Left ventricle myocardium inferior (tissue), 1 donor: ENCODE results near the gene EPHA3. TPM values are rescaled to one million over a fixed set of nuclear protein-coding genes. Genes with fewer than 3 reads are reported as not detected.

Source experiments
- DNase-seq: peaks from one replicate; pipeline ENCODE4 v3.0.0-alpha.2; 2020
- H3K27ac ChIP-seq: fragments of 200-600 bp; replicated peaks from 2 replicates; pipeline ENCODE4 v1.8.0; 2021
- H3K27me3 ChIP-seq: fragments of 200-600 bp; 2 replicates; pipeline ENCODE4 v1.8.0; 2021; ENCODE audit warnings: low read depth
- H3K36me3 ChIP-seq: fragments of 200-600 bp; 2 replicates; pipeline ENCODE4 v1.8.0; 2021
- H3K4me1 ChIP-seq: fragments of 200-600 bp; 2 replicates; pipeline ENCODE4 v1.8.0; 2021
- H3K4me3 ChIP-seq: fragments of 200-600 bp; 2 replicates; pipeline ENCODE4 v1.8.0; 2021; ENCODE audit warnings: mild to moderate bottlenecking, moderate library complexity
- H3K9me3 ChIP-seq: fragments of 200-600 bp; replicated peaks from 2 replicates; pipeline ENCODE4 v1.8.0; 2021
- CTCF ChIP-seq: fragments of 200-600 bp; IDR thresholded peaks from 2 replicates; pipeline ENCODE4 v1.8.0; 2021; ENCODE audit warnings: antibody characterized with exemption, mild to moderate bottlenecking, borderline replicate concordance
- intact Hi-C: fragments of 100-400 bp; cut with micrococcal nuclease; formaldehyde crosslinking; loops from one replicate; pipeline ENCODE4 v1.11.0; 2022
- total RNA-seq: library from RNA; stranded (reverse); fragmentation: NEBNext Ultra II Directional; extraction: Animal tissue kit (Norgen Biotek cat#: 25700); gene quantifications from one replicate; pipeline ENCODE4 v1.2.1, GENCODE V29; 2021
- donor health status: DM: no; HTN: yes; CAD: no; lungs with severe emphysema.

Gene EPHA3
- total RNA-seq, 1 donor from 2014 or later: 3.5 TPM

- no peaks in the 10 kb centered on the region for H3K27me3 ChIP-seq
- no peak overlapping the region for H3K4me3 ChIP-seq
- DNase-seq: no peak
- TF ChIP-seq CTCF: no peak
- no peaks in the 10 kb centered on the region for H3K9me3 ChIP-seq
- no peaks in the 10 kb centered on the region for H3K4me1 ChIP-seq
- H3K36me3 ChIP-seq: no peaks in the 10 kb centered on the region
- intact Hi-C loops: no loop called here
- H3K27ac ChIP-seq: no peak overlapping the region
These were observed 149.5 kb downstream of the EPHA3 start for GRCh38 chr3:89256882-89257281.

GRCh38 chr3:89260721-89261120, 153.3 kb downstream of the EPHA3 start:
- Histone ChIP-seq H3K27ac (no peak overlapping the region), H3K36me3 (no peaks in the 10 kb centered on the region), H3K4me3 (no peak overlapping the region), H3K9me3 (no peaks in the 10 kb centered on the region), H3K27me3 (no peaks in the 10 kb centered on the region), H3K4me1 (no peaks in the 10 kb centered on the region)
- no peak for TF ChIP-seq CTCF
- DNase-seq: no peak
- intact Hi-C loops: no loop called here

- no peak for TF ChIP-seq CTCF
- H3K36me3 ChIP-seq: no peaks in the 10 kb centered on the region
- no peaks in the 10 kb centered on the region for H3K27me3 ChIP-seq
- H3K9me3 ChIP-seq: no peaks in the 10 kb centered on the region
- no peaks in the 10 kb centered on the region for H3K4me1 ChIP-seq
- no peak overlapping the region for H3K4me3 ChIP-seq
- no peak overlapping the region for H3K27ac ChIP-seq
- intact Hi-C loops: no loop called here
- no peak for DNase-seq
These were observed 154.3 kb downstream of the EPHA3 start for GRCh38 chr3:89261673-89262072.

GRCh38 chr3:89262309-89262929, 155.0 kb downstream of the EPHA3 start:
- no peak overlapping the region for H3K4me3 ChIP-seq
- no peaks in the 10 kb centered on the region for H3K36me3 ChIP-seq
- no peaks in the 10 kb centered on the region for H3K9me3 ChIP-seq
- no peaks in the 10 kb centered on the region for H3K27me3 ChIP-seq
- intact Hi-C loops: no loop called here
- no peak for TF ChIP-seq CTCF
- H3K4me1 ChIP-seq: no peaks in the 10 kb centered on the region
- no peak for DNase-seq
- H3K27ac ChIP-seq: no peak overlapping the region

GRCh38 chr3:89264037-89264560, 156.7 kb downstream of the EPHA3 start:
- DNase-seq: no peak
- H3K36me3 ChIP-seq: no peaks in the 10 kb centered on the region
- no peak for TF ChIP-seq CTCF
- H3K27ac ChIP-seq: no peak overlapping the region
- H3K4me3 ChIP-seq: no peak overlapping the region
- H3K27me3 ChIP-seq: no peaks in the 10 kb centered on the region
- H3K9me3 ChIP-seq: no peaks in the 10 kb centered on the region
- intact Hi-C loops: no loop called here
- no peaks in the 10 kb centered on the region for H3K4me1 ChIP-seq
